ENCODE data around the gene HPD. TPM values are rescaled to one million over a fixed set of nuclear protein-coding genes. Genes with fewer than 3 reads are reported as not detected.

HPD gene
- total RNA-seq, 1 experiment from 2014 or later = not detected

- DNase-seq = no peak
- Histone ChIP-seq H2AFZ (ENCODE audit: low read length) (no peak overlapping the region), H3K36me3 (ENCODE audit: insufficient read depth, low read length) (no peaks in the 10 kb centered on the region), H3K9me3 (ENCODE audit: low read length) (no peaks in the 10 kb centered on the region), H4K20me1 (ENCODE audit: insufficient read depth, low read depth, low read length) (peaks cover 34% of the 10 kb centered on the region), H3K9ac (ENCODE audit: low read length) (no peak overlapping the region), H3K4me3 (ENCODE audit: low read length) (no peak overlapping the region), H3K27me3 (ENCODE audit: low read length) (no peaks in the 10 kb centered on the region), H3K9me2 (replicated peaks; ENCODE audit: insufficient read depth, low read length) (no peaks in the 10 kb centered on the region), H3K79me2 (ENCODE audit: low read length) (no peaks in the 10 kb centered on the region), H3K4me1 (ENCODE audit: low read length) (peaks cover 14% of the 10 kb centered on the region), H3K27ac (ENCODE audit: low read length) (no peak overlapping the region), H3K4me2 (ENCODE audit: low read depth, low read length, poor library complexity, severe bottlenecking) (no peak overlapping the region)
Measured at GRCh38 chr12:121814429-121815119, 44.1 kb downstream of the HPD start.

GRCh38 chr12:121813951-121814350 is 44.7 kb downstream of the HPD start:
- no peaks in the 10 kb centered on the region for H3K36me3 ChIP-seq (ENCODE audit: insufficient read depth, low read length)
- peaks cover 14% of the 10 kb centered on the region for H3K4me1 ChIP-seq (ENCODE audit: low read length)
- DNase-seq = no peak
- no peak overlapping the region for H3K4me2 ChIP-seq (ENCODE audit: low read depth, low read length, poor library complexity, severe bottlenecking)
- no peaks in the 10 kb centered on the region for H3K27me3 ChIP-seq (ENCODE audit: low read length)
- no peak overlapping the region for H3K27ac ChIP-seq (ENCODE audit: low read length)
- H3K9ac ChIP-seq (ENCODE audit: low read length) = no peak overlapping the region
- no peaks in the 10 kb centered on the region for H3K9me3 ChIP-seq (ENCODE audit: low read length)
- no peak overlapping the region for H3K4me3 ChIP-seq (ENCODE audit: low read length)
- H3K9me2 ChIP-seq (replicated peaks; ENCODE audit: insufficient read depth, low read length) = no peaks in the 10 kb centered on the region
- H2AFZ ChIP-seq (ENCODE audit: low read length) = no peak overlapping the region
- H3K79me2 ChIP-seq (ENCODE audit: low read length) = no peaks in the 10 kb centered on the region
- peaks cover 38% of the 10 kb centered on the region for H4K20me1 ChIP-seq (ENCODE audit: insufficient read depth, low read depth, low read length)

- H3K27ac ChIP-seq (ENCODE audit: low read length) = no peak overlapping the region
- H3K9me2 ChIP-seq (replicated peaks; ENCODE audit: insufficient read depth, low read length) = no peaks in the 10 kb centered on the region
- no peaks in the 10 kb centered on the region for H3K36me3 ChIP-seq (ENCODE audit: insufficient read depth, low read length)
- no peaks in the 10 kb centered on the region for H3K79me2 ChIP-seq (ENCODE audit: low read length)
- H3K4me3 ChIP-seq (ENCODE audit: low read length) = no peak overlapping the region
- no peak overlapping the region for H2AFZ ChIP-seq (ENCODE audit: low read length)
- no peak overlapping the region for H3K9ac ChIP-seq (ENCODE audit: low read length)
- peaks cover 18% of the 10 kb centered on the region for H3K4me1 ChIP-seq (ENCODE audit: low read length)
- H3K4me2 ChIP-seq (ENCODE audit: low read depth, low read length, poor library complexity, severe bottlenecking) = peak overlapping the region; percentile 68
- no peaks in the 10 kb centered on the region for H3K9me3 ChIP-seq (ENCODE audit: low read length)
- no peaks in the 10 kb centered on the region for H3K27me3 ChIP-seq (ENCODE audit: low read length)
- DNase-seq = no peak
- H4K20me1 ChIP-seq (ENCODE audit: insufficient read depth, low read depth, low read length) = peaks cover 42% of the 10 kb centered on the region
Measured at GRCh38 chr12:121812921-121813896, 45.5 kb downstream of the HPD start.

- Histone ChIP-seq H3K79me2 (ENCODE audit: low read length) (no peaks in the 10 kb centered on the region), H3K27me3 (ENCODE audit: low read length) (no peaks in the 10 kb centered on the region), H3K4me3 (ENCODE audit: low read length) (peak overlapping the region; percentile 51), H3K9ac (ENCODE audit: low read length) (0 out of 2 replicates have a peak overlapping the region, but pooled peaks have one; percentile 19), H2AFZ (ENCODE audit: low read length) (no peak overlapping the region), H4K20me1 (ENCODE audit: insufficient read depth, low read depth, low read length) (peaks cover 47% of the 10 kb centered on the region), H3K36me3 (ENCODE audit: insufficient read depth, low read length) (no peaks in the 10 kb centered on the region), H3K4me2 (ENCODE audit: low read depth, low read length, poor library complexity, severe bottlenecking) (peak overlapping the region; percentile 68), H3K9me2 (replicated peaks; ENCODE audit: insufficient read depth, low read length) (no peaks in the 10 kb centered on the region), H3K4me1 (ENCODE audit: low read length) (peaks cover 26% of the 10 kb centered on the region), H3K27ac (ENCODE audit: low read length) (no peak overlapping the region), H3K9me3 (ENCODE audit: low read length) (no peaks in the 10 kb centered on the region)
- peak; percentile 76 for DNase-seq
Measured at GRCh38 chr12:121812320-121812871, 46.3 kb downstream of the HPD start.

- no peaks in the 10 kb centered on the region for H3K36me3 ChIP-seq (ENCODE audit: insufficient read depth, low read length)
- H3K79me2 ChIP-seq (ENCODE audit: low read length) = no peaks in the 10 kb centered on the region
- H3K9me2 ChIP-seq (replicated peaks; ENCODE audit: insufficient read depth, low read length) = no peaks in the 10 kb centered on the region
- H3K4me1 ChIP-seq (ENCODE audit: low read length) = peaks cover 33% of the 10 kb centered on the region
- H4K20me1 ChIP-seq (ENCODE audit: insufficient read depth, low read depth, low read length) = peaks cover 52% of the 10 kb centered on the region
- 0 out of 2 replicates have a peak overlapping the region, but pooled peaks have one; percentile 19 for H3K9ac ChIP-seq (ENCODE audit: low read length)
- no peaks in the 10 kb centered on the region for H3K9me3 ChIP-seq (ENCODE audit: low read length)
- H2AFZ ChIP-seq (ENCODE audit: low read length) = no peak overlapping the region
- peak; percentile 86 for DNase-seq
- H3K4me2 ChIP-seq (ENCODE audit: low read depth, low read length, poor library complexity, severe bottlenecking) = peak overlapping the region; percentile 68
- no peaks in the 10 kb centered on the region for H3K27me3 ChIP-seq (ENCODE audit: low read length)
- H3K27ac ChIP-seq (ENCODE audit: low read length) = no peak overlapping the region
- peak overlapping the region; percentile 51 for H3K4me3 ChIP-seq (ENCODE audit: low read length)
Measured at GRCh38 chr12:121811434-121812319, 47.0 kb downstream of the HPD start.

GRCh38 chr12:121810833-121811433 is 47.7 kb downstream of the HPD start:
- H3K9ac ChIP-seq (ENCODE audit: low read length) = no peak overlapping the region
- H3K9me3 ChIP-seq (ENCODE audit: low read length) = no peaks in the 10 kb centered on the region
- H2AFZ ChIP-seq (ENCODE audit: low read length) = no peak overlapping the region
- peak; percentile 53 for DNase-seq
- H3K4me3 ChIP-seq (ENCODE audit: low read length) = no peak overlapping the region
- H4K20me1 ChIP-seq (ENCODE audit: insufficient read depth, low read depth, low read length) = peaks cover 59% of the 10 kb centered on the region
- no peak overlapping the region for H3K4me2 ChIP-seq (ENCODE audit: low read depth, low read length, poor library complexity, severe bottlenecking)
- H3K27ac ChIP-seq (ENCODE audit: low read length) = no peak overlapping the region
- peaks cover 41% of the 10 kb centered on the region for H3K4me1 ChIP-seq (ENCODE audit: low read length)
- no peaks in the 10 kb centered on the region for H3K36me3 ChIP-seq (ENCODE audit: insufficient read depth, low read length)
- H3K9me2 ChIP-seq (replicated peaks; ENCODE audit: insufficient read depth, low read length) = no peaks in the 10 kb centered on the region
- no peaks in the 10 kb centered on the region for H3K79me2 ChIP-seq (ENCODE audit: low read length)
- H3K27me3 ChIP-seq (ENCODE audit: low read length) = no peaks in the 10 kb centered on the region; the same call in 1 of the 2 replicates

GRCh38 chr12:121810234-121810817 is 48.3 kb downstream of the HPD start:
- peaks cover 47% of the 10 kb centered on the region for H3K4me1 ChIP-seq (ENCODE audit: low read length)
- H3K27ac ChIP-seq (ENCODE audit: low read length) = no peak overlapping the region
- H3K36me3 ChIP-seq (ENCODE audit: insufficient read depth, low read length) = no peaks in the 10 kb centered on the region
- H4K20me1 ChIP-seq (ENCODE audit: insufficient read depth, low read depth, low read length) = peaks cover 62% of the 10 kb centered on the region
- H3K9me2 ChIP-seq (replicated peaks; ENCODE audit: insufficient read depth, low read length) = no peaks in the 10 kb centered on the region
- no peaks in the 10 kb centered on the region for H3K9me3 ChIP-seq (ENCODE audit: low read length)
- no peak overlapping the region for H3K4me2 ChIP-seq (ENCODE audit: low read depth, low read length, poor library complexity, severe bottlenecking)
- no peaks in the 10 kb centered on the region for H3K79me2 ChIP-seq (ENCODE audit: low read length)
- H3K9ac ChIP-seq (ENCODE audit: low read length) = no peak overlapping the region
- no peaks in the 10 kb centered on the region; the same call in 1 of the 2 replicates for H3K27me3 ChIP-seq (ENCODE audit: low read length)
- H3K4me3 ChIP-seq (ENCODE audit: low read length) = no peak overlapping the region
- no peak overlapping the region for H2AFZ ChIP-seq (ENCODE audit: low read length)
- DNase-seq = no peak
